GM12878 (cell line): ENCODE results near the gene GRIK4. TPM values are rescaled to one million over a fixed set of nuclear protein-coding genes. Genes with fewer than 3 reads are reported as not detected.

ENCODE experiments used
- ATAC-seq: fragments of 200-7000 bp; cut with Tn5 transposase; 3 replicates; pipeline ENCODE4 v1.9.1; 2020; ENCODE audit warnings: mild to moderate bottlenecking, moderate library complexity
- BruUV-seq: library from RNA; stranded (reverse); fragments of 400-500 nt; replicated peaks from 2 replicates; lab custom pipeline; 2021; lab: Mats Ljungman, UMichigan
- CTCF ChIA-PET: fragments of 300-600 bp; sonication (Branson Sonifier 250); formaldehyde crosslinking; extraction: SDS; loops from one replicate; lab custom pipeline; 2021; ENCODE audit warnings: inconsistent platforms; lab: Yijun Ruan, JAX
- POLR2A ChIA-PET: fragments of 350-600 bp; formaldehyde crosslinking; extraction: SDS; loops from one replicate; lab custom pipeline; 2021; ENCODE audit warnings: inconsistent platforms; lab: Charles Lee
- RAD21 ChIA-PET: fragments of 300-600 bp; sonication (Branson Sonifier 250); formaldehyde crosslinking; loops from one replicate; lab custom pipeline; 2023; ENCODE audit warnings: antibody characterized with exemption; ENCODE audit not compliant: unreplicated experiment; lab: Charles Lee
- SMC1A ChIA-PET: fragments of 300-600 bp; sonication (Branson Sonifier 250); formaldehyde crosslinking; loops from one replicate; lab custom pipeline; 2023; ENCODE audit not compliant: unreplicated experiment, uncharacterized antibody; lab: Charles Lee
- DNase-seq: peaks from one replicate; pipeline ENCODE4 v3.0.0-alpha.2; 2011; ENCODE audit warnings: low read depth, low spot score
- FAIRE-seq: peaks from 3 replicates; lab custom pipeline; 2011; peaks lifted over from hg19 to GRCh38; lab: Jason Lieb, UNC
- H2AFZ ChIP-seq: 2 replicates; pipeline ENCODE4 v1.6.0; 2011; ENCODE audit warnings: low read depth, low read length, control low read depth; ENCODE audit not compliant: control insufficient read depth
- H3K27ac ChIP-seq: 2 replicates; pipeline ENCODE4 v1.5.1; 2011; ENCODE audit warnings: control low read depth; ENCODE audit not compliant: control insufficient read depth, insufficient read depth
- H3K27me3 ChIP-seq, 2 experiments: replicated peaks in 1 of 2; 2 replicates each; pipeline versions ENCODE4 v1.6.0 to v1.6.1; 2011; ENCODE audit warnings: low read length in 1 of 2; ENCODE audit not compliant: control insufficient read depth in 2 of 2, insufficient read depth in 2 of 2
- H3K36me3 ChIP-seq, 2 experiments: 2 replicates each; pipeline ENCODE4 v1.5.1; 2011; ENCODE audit warnings: low read length in 1 of 2; ENCODE audit not compliant: control insufficient read depth in 2 of 2, insufficient read depth in 2 of 2
- H3K4me1 ChIP-seq: 2 replicates; pipeline ENCODE4 v1.6.1; 2011; ENCODE audit warnings: mild to moderate bottlenecking, low read length, moderate library complexity, mixed read lengths; ENCODE audit not compliant: control insufficient read depth, insufficient read depth
- H3K4me2 ChIP-seq: 2 replicates; pipeline ENCODE4 v1.6.0; 2011; ENCODE audit warnings: control low read depth; ENCODE audit not compliant: control insufficient read depth, insufficient read depth
- H3K4me3 ChIP-seq: fragments of 200-600 bp; sonication (generic); 2 replicates; pipeline ENCODE4 v1.5.1; 2016
- H3K79me2 ChIP-seq: 2 replicates; pipeline ENCODE4 v1.6.0; 2011; ENCODE audit warnings: low read length; ENCODE audit not compliant: control insufficient read depth, insufficient read depth
- H3K9ac ChIP-seq: 2 replicates; pipeline ENCODE4 v1.8.0; 2011; ENCODE audit warnings: low read length, control low read depth, mixed read lengths; ENCODE audit not compliant: control insufficient read depth, insufficient read depth
- H3K9me3 ChIP-seq: replicated peaks from 3 replicates; pipeline ENCODE4 v1.5.1; 2011; ENCODE audit warnings: mild to moderate bottlenecking, low read length; ENCODE audit not compliant: control insufficient read depth, insufficient read depth
- H4K20me1 ChIP-seq: 2 replicates; pipeline ENCODE4 v1.6.0; 2011; ENCODE audit not compliant: control insufficient read depth, insufficient read depth
- DPF2 ChIP-seq: fragments of 450-650 bp; IDR thresholded peaks from 2 replicates; pipeline ENCODE4 v1.6.1; 2017; ENCODE audit warnings: mild to moderate bottlenecking
- IKZF1 ChIP-seq: fragments of 450-650 bp; conservative IDR thresholded peaks from 2 replicates; pipeline ENCODE4 v1.6.1; 2017; ENCODE audit warnings: antibody characterized with exemption, mild to moderate bottlenecking
- IKZF2 ChIP-seq, 2 experiments: fragments of 450-650 bp; IDR thresholded peaks; 2 replicates each; pipeline ENCODE4 v1.6.1; 2017; ENCODE audit warnings: mild to moderate bottlenecking in 2 of 2, moderate library complexity in 2 of 2
- IRF4 ChIP-seq: IDR thresholded peaks from 2 replicates; pipeline ENCODE4 v1.6.1; 2011; ENCODE audit warnings: low read depth, low read length
- LARP7 ChIP-seq: fragments of 450-650 bp; IDR thresholded peaks from 2 replicates; pipeline ENCODE4 v1.6.1; 2017; ENCODE audit warnings: mild to moderate bottlenecking
- PAX8 ChIP-seq: fragments of 450-650 bp; IDR thresholded peaks from 2 replicates; pipeline ENCODE4 v1.6.1; 2017; ENCODE audit warnings: mild to moderate bottlenecking, moderate library complexity
- RAD21 ChIP-seq: IDR thresholded peaks from 2 replicates; pipeline ENCODE4 v1.6.1; 2011; ENCODE audit warnings: mild to moderate bottlenecking, low read depth, low read length, moderate library complexity; ENCODE audit not compliant: insufficient read depth
- RCOR1 ChIP-seq: conservative IDR thresholded peaks from 2 replicates; pipeline ENCODE4 v1.6.1; 2012; ENCODE audit warnings: low read depth, low read length, improper control_type of control experiment
- SPI1 ChIP-seq: IDR thresholded peaks from 2 replicates; pipeline ENCODE4 v1.6.1; 2011; ENCODE audit warnings: low read depth, mild to moderate bottlenecking, low read length, moderate library complexity, borderline replicate concordance; ENCODE audit not compliant: insufficient read depth
- SRF ChIP-seq, 2 experiments: IDR thresholded peaks; 2 replicates each; pipeline ENCODE4 v1.6.1; 2011; ENCODE audit warnings: low read depth in 2 of 2, low read length in 2 of 2, mild to moderate bottlenecking in 1 of 2, moderate library complexity in 1 of 2
- TAF1 ChIP-seq: IDR thresholded peaks from 2 replicates; pipeline ENCODE4 v1.6.1; 2011; ENCODE audit warnings: mild to moderate bottlenecking, low read depth, low read length, borderline replicate concordance
- whole genome bisulfite sequencing: methylation state at CpG from one replicate; pipeline ENCODE4 v1.1.6; 2016; ENCODE audit warnings: low lambda C conversion rate; ENCODE audit not compliant: insufficient replicate concordance, insufficient coverage; ENCODE audit errors: missing lambda C conversion rate; 5-methylcytosine and 5-hydroxymethylcytosine counted together
- in situ Hi-C: fragments of 300-500 bp; cut with MboI; formaldehyde crosslinking; loops from 9 replicates; pipeline ENCODE4 v1.14.3; 2018; ENCODE audit warnings: mixed read lengths
- intact Hi-C: fragments of 100-400 bp; cut with micrococcal nuclease; formaldehyde crosslinking; loops from one replicate; pipeline ENCODE4 v1.14.2; 2022; ENCODE audit not compliant: unreplicated experiment
- polyA plus RNA-seq, 11 experiments: library from polyadenylated mRNA; depleted of rRNA in 4 of 11; unstranded in 6 of 11; stranded (reverse) in 5 of 11; fragments of >200 nt; fragmentation: Nextera tagmentation in 4 of 11; fragmentation: Illumina TruSeq in 1 of 11; extraction: Ambion mirVana in 4 of 11; extraction: Trizol in 1 of 11; gene quantifications; 1 replicate in 1 of 11; 2 replicates in 10 of 11; pipeline versions ENCODE4 v1.2.1 to v1.2.3, GENCODE V29; 2011 to 2016; ENCODE audit warnings: inconsistent platforms in 2 of 11, missing spikeins in 2 of 11, low read depth in 1 of 11
- total RNA-seq, 4 experiments: library from RNA; depleted of rRNA in 3 of 4; stranded (reverse); fragments of >200 nt in 3 of 4; fragmentation: Illumina TruSeq in 1 of 4; extraction: Trizol in 1 of 4; gene quantifications; 2 replicates each; pipeline versions ENCODE4 v1.2.1 to v1.2.3, GENCODE V29; 2013 to 2021
- TF ChIP-seq, protein P1 (sequence below): IDR thresholded peaks from 2 replicates; pipeline ENCODE4 v1.6.1; 2012; ENCODE audit warnings: low read depth, low read length, improper control_type of control experiment
- TF ChIP-seq, protein P2 (sequence below): fragments of 450-650 bp; IDR thresholded peaks from 2 replicates; pipeline ENCODE4 v1.6.1; 2017; ENCODE audit warnings: mild to moderate bottlenecking, moderate library complexity

GRIK4 gene
- total and polyA plus RNA-seq, 10 of the 15 experiments (the other 5 are each of a cell fraction or from before 2014, with no cell fraction given): 0.33 to 3.6 (median 0.72) TPM

DNA sequence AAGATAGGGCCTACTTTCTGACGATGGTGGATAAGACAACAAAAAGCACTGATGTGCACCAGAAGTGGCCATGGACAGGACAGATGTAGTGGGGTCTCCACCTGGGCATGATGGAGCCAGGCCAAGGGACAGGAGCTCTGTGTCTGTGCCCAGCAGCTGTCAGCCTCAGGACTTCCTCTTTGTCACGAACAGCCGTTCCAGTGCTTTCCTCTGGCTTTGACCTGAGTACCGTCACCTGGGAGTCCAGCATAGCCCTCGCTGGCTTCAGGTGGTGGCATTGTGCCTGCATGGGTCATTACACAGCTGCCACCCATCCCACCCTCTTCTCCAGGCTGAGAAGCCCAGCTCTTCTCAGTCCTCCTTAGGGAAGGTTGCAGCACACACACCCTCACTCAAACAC, 137.8 kb downstream of the GRIK4 start:
- no peaks in the 10 kb centered on the region for H4K20me1 ChIP-seq
- no TSS peak for BruUV-seq
- H3K36me3 ChIP-seq: no peaks in the 10 kb centered on the region; a peak in 1 of 4 replicates
- ATAC-seq: peak; percentile 64
- no peak overlapping the region for H3K27ac ChIP-seq
- RAD21 ChIA-PET: interaction anchor here (0.7 to 1.9 kb wide), 3 partner anchors 8 to 36 kb away, joined by 3 to 6 read pairs (median 3); no protein-coding TSS in a partner anchor
- in situ Hi-C loops: no loop called here
- no peaks in the 10 kb centered on the region for H3K79me2 ChIP-seq
- no peak overlapping the region for H3K4me2 ChIP-seq
- WGBS: 8% methylated on average over 5 of the region's 5 CpGs
- H3K9me3 ChIP-seq: no peaks in the 10 kb centered on the region
- H3K27me3 ChIP-seq: no peaks in the 10 kb centered on the region; a peak in 1 of 4 replicates
- CTCF ChIA-PET: interaction anchor here (0.6 to 2.7 kb wide), 6 partner anchors 8 to 71 kb away, joined by 3 to 13 read pairs (median 5); no protein-coding TSS in a partner anchor
- no peak for DNase-seq
- SMC1A ChIA-PET: interaction anchor here (1.3 to 1.6 kb wide), 4 partner anchors 9 to 48 kb away, joined by 3 to 4 read pairs (median 4); no protein-coding TSS in a partner anchor
- POLR2A ChIA-PET: interaction anchor here (0.6 kb wide), 1 partner anchor 130 kb away, joined by 8 read pairs; no protein-coding TSS in a partner anchor
- no peak overlapping the region for H2AFZ ChIP-seq
- no peak overlapping the region for H3K9ac ChIP-seq
- intact Hi-C loops: no loop called here
- FAIRE-seq: no peak
- peak; percentile 67; the same call in 1 of the 2 replicates for TF ChIP-seq SPI1
- TF ChIP-seq IKZF1: no peak
- TF ChIP-seq LARP7: no peak
- H3K4me3 ChIP-seq: no peak overlapping the region
- no peaks in the 10 kb centered on the region for H3K4me1 ChIP-seq

DNA sequence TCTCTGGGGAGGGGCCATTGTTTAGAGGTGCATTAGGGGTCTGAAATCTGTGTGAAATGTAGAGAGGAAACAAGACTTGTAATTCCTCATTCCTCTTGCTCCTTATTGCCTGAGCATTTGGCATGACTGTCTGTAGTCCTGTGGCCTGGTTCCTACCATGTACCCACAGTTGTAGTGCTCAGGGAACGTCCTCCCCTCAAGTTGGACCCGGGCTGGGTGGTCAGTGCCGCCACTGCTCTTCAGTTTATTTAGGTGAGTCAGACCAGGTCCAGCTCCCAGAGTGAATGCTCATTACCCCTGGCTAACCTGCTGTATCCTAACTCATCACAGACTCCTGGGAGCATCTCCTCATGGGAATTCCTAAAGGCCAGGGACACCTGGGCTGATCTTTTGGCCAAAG, 139.8 kb downstream of the GRIK4 start:
- POLR2A ChIA-PET: interaction anchor here (0.6 kb wide), 1 partner anchor 758 kb away, joined by 7 read pairs; no protein-coding TSS in a partner anchor
- H3K9ac ChIP-seq: no peak overlapping the region
- no peak overlapping the region for H3K4me3 ChIP-seq
- RAD21 ChIA-PET: no interaction called here
- in situ Hi-C loops: no loop called here
- no TSS peak for BruUV-seq
- H3K79me2 ChIP-seq: no peaks in the 10 kb centered on the region
- 2% methylated on average over 3 of the region's 3 CpGs for WGBS
- DNase-seq (no peak), ATAC-seq (no peak), FAIRE-seq (no peak)
- no peaks in the 10 kb centered on the region for H4K20me1 ChIP-seq
- peaks cover 15% of the 10 kb centered on the region for H3K4me1 ChIP-seq
- no peak overlapping the region for H3K4me2 ChIP-seq
- H3K27ac ChIP-seq: no peak overlapping the region
- no peaks in the 10 kb centered on the region for H3K36me3 ChIP-seq
- no peaks in the 10 kb centered on the region; a peak in 1 of 4 replicates for H3K27me3 ChIP-seq
- H2AFZ ChIP-seq: no peak overlapping the region
- CTCF ChIA-PET: interaction anchor here (1.0 kb wide), 1 partner anchor 34 kb away, joined by 5 read pairs; no protein-coding TSS in a partner anchor
- H3K9me3 ChIP-seq: no peaks in the 10 kb centered on the region
- intact Hi-C loops: no loop called here
- SMC1A ChIA-PET: no interaction called here
- TF ChIP-seq IKZF2 (IDR thresholded peaks at IDR 0.05): no peak
- TF ChIP-seq, protein P1, sequence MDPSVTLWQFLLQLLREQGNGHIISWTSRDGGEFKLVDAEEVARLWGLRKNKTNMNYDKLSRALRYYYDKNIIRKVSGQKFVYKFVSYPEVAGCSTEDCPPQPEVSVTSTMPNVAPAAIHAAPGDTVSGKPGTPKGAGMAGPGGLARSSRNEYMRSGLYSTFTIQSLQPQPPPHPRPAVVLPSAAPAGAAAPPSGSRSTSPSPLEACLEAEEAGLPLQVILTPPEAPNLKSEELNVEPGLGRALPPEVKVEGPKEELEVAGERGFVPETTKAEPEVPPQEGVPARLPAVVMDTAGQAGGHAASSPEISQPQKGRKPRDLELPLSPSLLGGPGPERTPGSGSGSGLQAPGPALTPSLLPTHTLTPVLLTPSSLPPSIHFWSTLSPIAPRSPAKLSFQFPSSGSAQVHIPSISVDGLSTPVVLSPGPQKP: no peak
- TF ChIP-seq RAD21: no peak
- no peak for TF ChIP-seq DPF2
- TF ChIP-seq RCOR1: no peak
- no peak for TF ChIP-seq SRF (IDR thresholded peaks at IDR 0.05; ENCODE audit: low read depth in 2 of 2, low read length in 2 of 2)
- no peak for TF ChIP-seq PAX8
- no peak for TF ChIP-seq IRF4
- TF ChIP-seq, protein P2, sequence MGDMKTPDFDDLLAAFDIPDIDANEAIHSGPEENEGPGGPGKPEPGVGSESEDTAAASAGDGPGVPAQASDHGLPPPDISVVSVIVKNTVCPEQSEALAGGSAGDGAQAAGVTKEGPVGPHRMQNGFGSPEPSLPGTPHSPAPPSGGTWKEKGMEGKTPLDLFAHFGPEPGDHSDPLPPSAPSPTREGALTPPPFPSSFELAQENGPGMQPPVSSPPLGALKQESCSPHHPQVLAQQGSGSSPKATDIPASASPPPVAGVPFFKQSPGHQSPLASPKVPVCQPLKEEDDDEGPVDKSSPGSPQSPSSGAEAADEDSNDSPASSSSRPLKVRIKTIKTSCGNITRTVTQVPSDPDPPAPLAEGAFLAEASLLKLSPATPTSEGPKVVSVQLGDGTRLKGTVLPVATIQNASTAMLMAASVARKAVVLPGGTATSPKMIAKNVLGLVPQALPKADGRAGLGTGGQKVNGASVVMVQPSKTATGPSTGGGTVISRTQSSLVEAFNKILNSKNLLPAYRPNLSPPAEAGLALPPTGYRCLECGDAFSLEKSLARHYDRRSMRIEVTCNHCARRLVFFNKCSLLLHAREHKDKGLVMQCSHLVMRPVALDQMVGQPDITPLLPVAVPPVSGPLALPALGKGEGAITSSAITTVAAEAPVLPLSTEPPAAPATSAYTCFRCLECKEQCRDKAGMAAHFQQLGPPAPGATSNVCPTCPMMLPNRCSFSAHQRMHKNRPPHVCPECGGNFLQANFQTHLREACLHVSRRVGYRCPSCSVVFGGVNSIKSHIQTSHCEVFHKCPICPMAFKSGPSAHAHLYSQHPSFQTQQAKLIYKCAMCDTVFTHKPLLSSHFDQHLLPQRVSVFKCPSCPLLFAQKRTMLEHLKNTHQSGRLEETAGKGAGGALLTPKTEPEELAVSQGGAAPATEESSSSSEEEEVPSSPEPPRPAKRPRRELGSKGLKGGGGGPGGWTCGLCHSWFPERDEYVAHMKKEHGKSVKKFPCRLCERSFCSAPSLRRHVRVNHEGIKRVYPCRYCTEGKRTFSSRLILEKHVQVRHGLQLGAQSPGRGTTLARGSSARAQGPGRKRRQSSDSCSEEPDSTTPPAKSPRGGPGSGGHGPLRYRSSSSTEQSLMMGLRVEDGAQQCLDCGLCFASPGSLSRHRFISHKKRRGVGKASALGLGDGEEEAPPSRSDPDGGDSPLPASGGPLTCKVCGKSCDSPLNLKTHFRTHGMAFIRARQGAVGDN: no peak
- no peak for TF ChIP-seq TAF1
